Adrenal gland (tissue), 12 donors: ENCODE measurements around the gene SAA2. TPM values are rescaled to one million over a fixed set of nuclear protein-coding genes. Genes with fewer than 3 reads are reported as not detected.

Experiments used
- DNase-seq, 7 donors: peaks; one replicate each; pipeline ENCODE4 v3.0.0-alpha.2; 2019 to 2020
- H3K27ac ChIP-seq, 5 donors: fragments of 200-600 bp; sonication (generic) in 4 of 5; 1 replicate in 3 of 5; 2 replicates in 2 of 5; pipeline versions ENCODE4 v1.5.1 to v1.8.0; 2016 to 2020; ENCODE audit warnings: mild to moderate bottlenecking in 1 of 5
- H3K27me3 ChIP-seq: fragments of 200-600 bp; 2 replicates; pipeline ENCODE4 v1.8.0; 2021
- H3K36me3 ChIP-seq, 2 donors: fragments of 200-600 bp; replicated peaks in 1 of 2; 1 replicate in 1 of 2; 2 replicates in 1 of 2; pipeline versions ENCODE4 v1.5.1 to v1.8.0; 2018 to 2022
- H3K4me1 ChIP-seq, 2 donors: fragments of 200-600 bp; replicated peaks in 1 of 2; 1 replicate in 1 of 2; 2 replicates in 1 of 2; pipeline versions ENCODE4 v1.5.1 to v1.8.0; 2018 to 2021
- H3K4me3 ChIP-seq, 4 donors: fragments of 200-600 bp; sonication (generic) in 3 of 4; one replicate each; pipeline ENCODE4 v1.5.1; 2016 to 2018
- H3K9me3 ChIP-seq, 3 donors: fragments of 200-600 bp; sonication (generic) in 1 of 3; replicated peaks in 1 of 3; 1 replicate in 2 of 3; 2 replicates in 1 of 3; pipeline versions ENCODE4 v1.5.1 to v1.8.0; 2016 to 2021
- CTCF ChIP-seq, 6 experiments: fragments of 450-650 bp in 4 of 6; fragments of 200-600 bp in 2 of 6; sonication (generic) in 1 of 6; IDR thresholded peaks; 1 replicate in 5 of 6; 2 replicates in 1 of 6; pipeline versions ENCODE4 v1.5.1 to v1.8.0; 2016 to 2021; ENCODE audit warnings: antibody characterized with exemption in 6 of 6, mild to moderate bottlenecking in 2 of 6, moderate library complexity in 1 of 6
- POLR2A ChIP-seq, 2 donors: fragments of 450-650 bp; IDR thresholded peaks; one replicate each; pipeline ENCODE4 v1.6.1; 2017; ENCODE audit warnings: antibody characterized with exemption in 2 of 2, mild to moderate bottlenecking in 2 of 2, moderate library complexity in 1 of 2
- WGBS, 4 donors: extraction: QIAGEN DNeasy Blood & Tissue Kit in 2 of 4; methylation state at CpG; one replicate each; pipeline versions ENCODE4 v1.1.5 to v1.1.7; 2013 to 2017; 5-methylcytosine and 5-hydroxymethylcytosine counted together
- intact Hi-C, 2 donors: fragments of 100-400 bp; cut with DNase I; formaldehyde crosslinking; loops; one replicate each; pipeline versions ENCODE4 v1.14.1 to v1.15.0; 2022 to 2023
- polyA plus RNA-seq, 3 donors: library from polyadenylated mRNA; stranded (reverse); fragments of 200-250 nt in 2 of 3; fragments of 350-450 nt in 1 of 3; fragmentation: Illumina TruSeq in 1 of 3; extraction: RNeasy Lipid Tissue Mini Kit (QIAGEN cat#74804) in 1 of 3; gene quantifications; one replicate each; pipeline ENCODE4 v1.2.3, GENCODE V29; 2013 to 2014
- total RNA-seq, 9 donors: library from RNA; depleted of rRNA in 4 of 9; stranded (reverse); fragments of >200 nt in 4 of 9; fragments of 120-200 nt in 1 of 9; fragmentation: NEBNext Ultra II Directional in 1 of 9; extraction: Animal tissue kit (Norgen Biotek cat#: 25700) in 1 of 9; gene quantifications; one replicate each; pipeline versions ENCODE4 v1.1.0 to v1.2.4, GENCODE V29; 2013 to 2023
- donor health status: healthy with polysubstance abuse.
- donor health status: Bipolar disorder and iron deficiency.
- donor health status: DM: yes; HTN: yes; CAD: no.
- donor health status: DM: no; HTN: no; CAD: no.
- donor health status: DM: no; HTN: no; CAD: no.
- donor health status: DM: yes; HTN: yes; CAD: no.

The SAA2 gene
- total and polyA plus RNA-seq, 12 donors: 0.28 to 90.3 (median 7.6) TPM

GRCh38 chr11:18235394-18236334, 12.8 kb downstream of the SAA2 start:
- no peak overlapping the region for H3K4me3 ChIP-seq
- no peaks in the 10 kb centered on the region for H3K4me1 ChIP-seq
- intact Hi-C loops: no loop called here
- H3K9me3 ChIP-seq: peaks cover 0 to 3% (median 0%) of the 10 kb centered on the region in 3 donors
- no peaks in the 10 kb centered on the region for H3K36me3 ChIP-seq
- TF ChIP-seq CTCF (IDR thresholded peaks at IDR 0.05): no peak
- TF ChIP-seq POLR2A (IDR thresholded peaks at IDR 0.05): no peak
- H3K27ac ChIP-seq: no peak overlapping the region
- no peaks in the 10 kb centered on the region for H3K27me3 ChIP-seq
- 54 to 64% (median 59%) methylated on average over 8 of the region's 8 CpGs for WGBS, 4 donors
- DNase-seq: no peak

GRCh38 chr11:18233912-18234311, 14.6 kb downstream of the SAA2 start:
- H3K27ac ChIP-seq: no peak overlapping the region
- WGBS, 4 donors: 78 to 85% (median 83%) methylated on average over 4 of the region's 4 CpGs

GRCh38 chr11:18230859-18231258, 17.6 kb downstream of the SAA2 start:
- WGBS, 4 donors: 70 to 83% (median 75%) methylated on average over 2 of the region's 2 CpGs
- H3K27me3 ChIP-seq: no peaks in the 10 kb centered on the region
- TF ChIP-seq CTCF (IDR thresholded peaks at IDR 0.05): no peak
- TF ChIP-seq POLR2A (IDR thresholded peaks at IDR 0.05): no peak
- no peak overlapping the region for H3K4me3 ChIP-seq
- no peak for DNase-seq
- no peaks in the 10 kb centered on the region for H3K9me3 ChIP-seq
- no peak overlapping the region for H3K27ac ChIP-seq
- no peaks in the 10 kb centered on the region for H3K36me3 ChIP-seq
- intact Hi-C loops: no loop called here
- no peaks in the 10 kb centered on the region for H3K4me1 ChIP-seq

More at GRCh38 chr11:18233912-18234311, 14.6 kb downstream of the SAA2 start:
- Histone ChIP-seq H3K4me3 (no peak overlapping the region), H3K27me3 (no peaks in the 10 kb centered on the region), H3K4me1 (no peaks in the 10 kb centered on the region), H3K36me3 (no peaks in the 10 kb centered on the region), H3K9me3 (peaks cover 0 to 3% (median 0%) of the 10 kb centered on the region in 3 donors)
- TF ChIP-seq POLR2A (IDR thresholded peaks at IDR 0.05) (no peak), CTCF (IDR thresholded peaks at IDR 0.05) (no peak)
- intact Hi-C loops: no loop called here
- DNase-seq: no peak

GRCh38 chr11:18229501-18229900, 19.0 kb downstream of the SAA2 start:
- no peak overlapping the region for H3K4me3 ChIP-seq
- WGBS, 4 donors: 40 to 82% (median 69%) methylated on average over 1 to 3 of the region's 3 CpGs
- intact Hi-C loops: no loop called here
- no peaks in the 10 kb centered on the region for H3K4me1 ChIP-seq
- H3K9me3 ChIP-seq: no peaks in the 10 kb centered on the region
- H3K36me3 ChIP-seq: no peaks in the 10 kb centered on the region
- no peak for TF ChIP-seq CTCF (IDR thresholded peaks at IDR 0.05)
- no peak for TF ChIP-seq POLR2A (IDR thresholded peaks at IDR 0.05)
- no peak for DNase-seq
- no peaks in the 10 kb centered on the region for H3K27me3 ChIP-seq
- H3K27ac ChIP-seq: no peak overlapping the region
